HEK293 (cell line): ENCODE data around the gene SYNE1.

ENCODE experiments used
- CTCF ChIP-seq: fragments of 450-650 bp; formaldehyde crosslinking; IDR thresholded peaks from 2 replicates; pipeline ENCODE4 v1.5.1; 2016; ENCODE audit warnings: missing biosample characterization, missing genetic modification characterization
- ZNF24 ChIP-seq: fragments of 450-650 bp; formaldehyde crosslinking; IDR thresholded peaks from 2 replicates; pipeline ENCODE4 v1.5.1; 2016; ENCODE audit warnings: missing biosample characterization, missing genetic modification characterization
- ZNF549 ChIP-seq: fragments of 450-650 bp; IDR thresholded peaks from 2 replicates; pipeline ENCODE4 v1.5.1; 2018; ENCODE audit warnings: missing biosample characterization, missing genetic modification characterization, mild to moderate bottlenecking, inconsistent platforms, moderate library complexity

- TF ChIP-seq CTCF (tag by site-specific recombination) (no peak), ZNF24 (tag by site-specific recombination) (no peak), ZNF549 (tag by site-specific recombination) (no peak)
Observed at GRCh38 chr6:152118678-152119077, 518.5 kb downstream of the SYNE1 start.
